Tibial nerve (tissue), 3 donors: Measurements from ENCODE around the gene VRK1.

ENCODE experiments used
- EP300 ChIP-seq, 2 donors: sonication (generic); formaldehyde crosslinking; IDR thresholded peaks; one replicate each; pipeline ENCODE4 v1.6.1; 2017; ENCODE audit warnings: antibody characterized with exemption in 2 of 2, mild to moderate bottlenecking in 1 of 2
- POLR2A ChIP-seq, 2 donors: fragments of 450-650 bp; IDR thresholded peaks; one replicate each; pipeline ENCODE4 v1.6.1; 2017; ENCODE audit warnings: antibody characterized with exemption in 2 of 2, mild to moderate bottlenecking in 2 of 2, moderate library complexity in 2 of 2

- TF ChIP-seq EP300 (IDR thresholded peaks at IDR 0.05) = no peak
- no peak for TF ChIP-seq POLR2A (IDR thresholded peaks at IDR 0.05)
These were observed 5.2 kb upstream of the VRK1 start for GRCh38 chr14:96792003-96792402.
